Sigmoid colon (tissue), 7 donors: ENCODE measurements around the gene HACD2. TPM values are rescaled to one million over a fixed set of nuclear protein-coding genes. Genes with fewer than 3 reads are reported as not detected.
A peak's percentile ranks its signal among the peaks of the same experiment; 100 is the strongest.

Source experiments
- DNase-seq: peaks from one replicate; pipeline ENCODE4 v3.0.0-alpha.2; 2019
- H3K27ac ChIP-seq, 4 donors: fragments of 200-600 bp; sonication (generic); one replicate each; pipeline ENCODE4 v1.5.1; 2016 to 2019; ENCODE audit warnings: mild to moderate bottlenecking in 1 of 4
- H3K27me3 ChIP-seq, 3 donors: fragments of 200-600 bp; sonication (generic); one replicate each; pipeline ENCODE4 v1.5.1; 2019; ENCODE audit warnings: mild to moderate bottlenecking in 1 of 3
- H3K36me3 ChIP-seq, 4 donors: fragments of 200-600 bp; sonication (generic); one replicate each; pipeline ENCODE4 v1.5.1; 2016 to 2019
- H3K4me1 ChIP-seq, 4 donors: fragments of 200-600 bp; sonication (generic); one replicate each; pipeline ENCODE4 v1.5.1; 2017 to 2019
- H3K4me3 ChIP-seq, 4 donors: fragments of 200-600 bp; sonication (generic); one replicate each; pipeline ENCODE4 v1.5.1; 2017 to 2019; ENCODE audit warnings: mild to moderate bottlenecking in 2 of 4, moderate library complexity in 1 of 4
- H3K9me3 ChIP-seq, 4 donors: fragments of 200-600 bp in 3 of 4; sonication (generic) in 3 of 4; one replicate each; pipeline versions ENCODE4 v1.5.1 to v1.6.1; 2013 to 2019
- CTCF ChIP-seq, 4 experiments: fragments of 450-650 bp in 3 of 4; fragments of 200-600 bp in 1 of 4; IDR thresholded peaks; one replicate each; pipeline ENCODE4 v1.5.1; 2016 to 2019; ENCODE audit warnings: antibody characterized with exemption in 4 of 4, mild to moderate bottlenecking in 3 of 4, moderate library complexity in 2 of 4
- EP300 ChIP-seq, 4 donors: sonication (generic); formaldehyde crosslinking; IDR thresholded peaks; one replicate each; pipeline ENCODE4 v1.6.1; 2017; ENCODE audit warnings: antibody characterized with exemption in 4 of 4
- POLR2A ChIP-seq, 2 donors: fragments of 450-650 bp; IDR thresholded peaks; one replicate each; pipeline ENCODE4 v1.6.1; 2016; ENCODE audit warnings: antibody characterized with exemption in 2 of 2, mild to moderate bottlenecking in 2 of 2, moderate library complexity in 2 of 2
- POLR2AphosphoS5 ChIP-seq, 4 donors: sonication (generic); formaldehyde crosslinking; IDR thresholded peaks; one replicate each; pipeline ENCODE4 v1.6.1; 2017; ENCODE audit warnings: antibody characterized with exemption in 4 of 4
- WGBS, 2 donors: extraction: QIAGEN DNeasy Blood & Tissue Kit; methylation state at CpG; one replicate each; pipeline ENCODE4 v1.1.7; 2013; 5-methylcytosine and 5-hydroxymethylcytosine counted together
- intact Hi-C: fragments of 100-400 bp; cut with DNase I; formaldehyde crosslinking; loops from one replicate; pipeline ENCODE4 v1.15.1; 2023
- polyA plus RNA-seq, 3 donors: library from polyadenylated mRNA; stranded (reverse); fragments of 200-250 nt; gene quantifications; one replicate each; pipeline ENCODE4 v1.2.3, GENCODE V29; 2013
- total RNA-seq, 4 donors: library from RNA; depleted of rRNA; stranded (reverse); fragments of >200 nt; gene quantifications; one replicate each; pipeline ENCODE4 v1.1.0, GENCODE V29; 2016
- donor health status: healthy with polysubstance abuse.
- donor health status: Bipolar disorder and iron deficiency.
- donor health status: healthy.

Gene HACD2
- total and polyA plus RNA-seq, 7 donors, result 6.6 to 26.4 (median 18.6) TPM

- no peaks in the 10 kb centered on the region for H3K9me3 ChIP-seq
- peaks cover 0 to 4% (median 0%) of the 10 kb centered on the region in 3 donors for H3K27me3 ChIP-seq
- TF ChIP-seq POLR2A (IDR thresholded peaks at IDR 0.05) (no peak), POLR2AphosphoS5 (IDR thresholded peaks at IDR 0.05) (no peak), EP300 (IDR thresholded peaks at IDR 0.05) (no peak), CTCF (IDR thresholded peaks at IDR 0.05) (no peak)
- peak overlapping the region; percentile 76 to 93 (median 86) for H3K4me3 ChIP-seq
- WGBS, 2 donors, result 1% methylated on average over 114 of the region's 114 CpGs
- DNase-seq, result no peak
- no peaks in the 10 kb centered on the region for H3K36me3 ChIP-seq
- H3K4me1 ChIP-seq, result peaks cover 0 to 43% (median 17%) of the 10 kb centered on the region in 4 donors
- peak overlapping the region; percentile 94 to 98 (median 96) for H3K27ac ChIP-seq
- intact Hi-C loops, result loop anchor here (5.0 kb wide), 1 partner anchor 108 kb away; no protein-coding TSS in a partner anchor
These were observed 135.5 kb downstream of the HACD2 start for GRCh38 chr3:123449102-123449996.

GRCh38 chr3:123448536-123449101 lies 136.2 kb downstream of the HACD2 start, which contains the start of gene ADCY5:
Gene ADCY5 (minus strand): TSS chr3:123449090. CDS start chr3:123448545, 545 bp downstream.
- Histone ChIP-seq H3K4me3 (peak within 1 kb of the TSS; percentile 76 to 93 (median 86)), H3K27ac (peak within 1 kb of the TSS; percentile 94 to 98 (median 96)), H3K4me1 (peaks cover 0 to 51% (median 24%) of the 10 kb centered on the region in 4 donors), H3K27me3 (peaks cover 0 to 4% (median 0%) of the 10 kb centered on the region in 3 donors), H3K9me3 (no peaks in the 10 kb centered on the region), H3K36me3 (no peaks in the 10 kb centered on the region)
- WGBS, 2 donors, result 2% methylated on average over 67 of the region's 67 CpGs
- intact Hi-C loops, result loop anchor here (5.0 kb wide), 1 partner anchor 109 kb away; no protein-coding TSS in a partner anchor
- TF ChIP-seq CTCF (IDR thresholded peaks at IDR 0.05), result no peak
- no peak for TF ChIP-seq EP300 (IDR thresholded peaks at IDR 0.05)
- TF ChIP-seq POLR2AphosphoS5 (IDR thresholded peaks at IDR 0.05), result no peak
- TF ChIP-seq POLR2A (IDR thresholded peaks at IDR 0.05), result no peak
- DNase-seq, result no peak

- WGBS, 2 donors, result 15 to 24% methylated on average over 110 of the region's 110 CpGs
- H3K27ac ChIP-seq, result peak overlapping the region; percentile 94 to 98 (median 96)
- H3K27me3 ChIP-seq, result peaks cover 0 to 4% (median 0%) of the 10 kb centered on the region in 3 donors
These were observed 136.9 kb downstream of the HACD2 start for GRCh38 chr3:123447749-123448517.

More at GRCh38 chr3:123447749-123448517, 136.9 kb downstream of the HACD2 start:
- H3K4me1 ChIP-seq, result peaks cover 0 to 57% (median 31%) of the 10 kb centered on the region in 4 donors
- no peak for DNase-seq
- H3K9me3 ChIP-seq, result no peaks in the 10 kb centered on the region
- no peaks in the 10 kb centered on the region for H3K36me3 ChIP-seq
- TF ChIP-seq POLR2AphosphoS5 (IDR thresholded peaks at IDR 0.05), result peak; percentile 33 to 85 (median 67)
- TF ChIP-seq EP300 (IDR thresholded peaks at IDR 0.05), result no peak
- TF ChIP-seq CTCF (IDR thresholded peaks at IDR 0.05), result peak in 1 of 4 experiments; percentile 18
- peak; percentile 15 to 36 for TF ChIP-seq POLR2A (IDR thresholded peaks at IDR 0.05)
- peak overlapping the region; percentile 76 to 93 (median 86) for H3K4me3 ChIP-seq
- intact Hi-C loops, result loop anchor here (2.0 to 5.0 kb wide), 3 partner anchors 77 to 109 kb away; no protein-coding TSS in a partner anchor
